Forelimb muscle (tissue), 1 donor: Measurements from ENCODE around the gene CALD1. TPM values are rescaled to one million over a fixed set of nuclear protein-coding genes. Genes with fewer than 3 reads are reported as not detected.

Experiments used
- DNase-seq: peaks from one replicate; pipeline ENCODE4 v3.0.0-alpha.2; 2013; ENCODE audit warnings: low read depth
- polyA plus RNA-seq: library from polyadenylated mRNA; unstranded; fragments of 120-200 nt; gene quantifications from one replicate; pipeline ENCODE4 v1.2.1, GENCODE V29; 2013; ENCODE audit not compliant: insufficient read length

CALD1 gene
- polyA plus RNA-seq, 1 donor = 98.8 TPM

DNA sequence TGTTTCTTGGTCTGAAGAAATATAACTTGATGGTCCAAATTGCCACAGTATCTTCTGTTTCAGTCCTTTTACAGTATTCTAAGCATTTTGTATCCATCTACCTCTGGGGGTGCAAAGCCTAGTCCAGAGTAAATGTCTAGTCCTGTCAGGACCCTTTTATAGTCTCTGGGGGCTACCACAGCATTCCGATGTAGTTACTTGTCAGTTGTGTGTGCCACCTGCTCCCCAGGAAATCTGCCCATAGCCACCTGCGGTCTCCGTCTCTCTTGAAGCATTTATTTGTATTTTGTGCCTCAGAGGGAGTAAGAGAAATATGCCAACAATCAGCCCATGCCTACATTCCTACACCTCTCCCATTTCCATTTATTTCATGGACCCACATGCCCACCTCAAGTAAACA lies 219.7 kb downstream of the CALD1 start:
- no peak for DNase-seq

DNA sequence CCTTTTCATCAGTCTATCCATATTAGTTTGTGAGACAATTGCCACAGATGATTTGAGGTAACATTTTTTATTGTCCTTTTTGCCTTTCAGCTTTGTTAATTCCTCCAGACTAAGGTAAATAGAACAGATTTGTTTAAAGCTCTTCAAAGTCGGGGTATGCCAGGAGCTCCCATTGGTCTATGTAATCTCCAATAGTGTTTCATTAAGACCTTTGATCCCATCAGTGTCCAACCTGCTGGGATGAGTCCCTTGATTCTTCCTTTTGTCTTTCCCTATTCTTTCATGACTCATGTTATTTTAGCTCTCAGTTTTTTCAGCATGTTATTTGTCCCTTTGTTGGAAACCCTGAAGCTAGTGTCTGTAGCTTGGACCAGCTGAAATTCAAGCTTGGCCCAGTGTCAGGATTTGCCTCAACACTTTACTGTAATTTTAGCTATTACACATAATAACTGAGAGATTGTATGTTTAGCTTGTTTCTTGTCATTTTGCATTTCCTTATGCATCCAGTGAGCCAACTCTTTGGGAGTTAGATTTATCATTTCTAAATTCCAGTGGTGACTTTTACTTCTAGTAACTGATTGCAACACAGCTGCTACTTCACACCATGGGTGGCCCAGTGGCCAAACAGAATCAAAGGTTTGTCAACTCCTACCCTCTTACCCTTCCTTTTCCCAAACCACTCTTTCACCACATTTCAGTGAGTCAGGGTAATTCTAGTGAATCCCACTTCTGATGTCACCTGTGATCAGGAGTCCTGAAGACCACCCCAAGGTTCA lies 222.1 kb downstream of the CALD1 start:
- no peak for DNase-seq

GRCh38 chr7:135012229-135012628 lies 232.8 kb downstream of the CALD1 start:
- no peak for DNase-seq

Other genes starting within 250 kb of the CALD1 start
- gene AKR1B15, start 230.5 kb upstream of the CALD1 start, polyA plus RNA-seq = 0.42 TPM
- 20.9 TPM for gene BPGM, start 132.8 kb upstream of the CALD1 start, polyA plus RNA-seq
- 4.9 TPM for gene AGBL3, start 206.9 kb downstream of the CALD1 start, polyA plus RNA-seq